ENCODE measurements around the gene PGAP1. TPM values are rescaled to one million over a fixed set of nuclear protein-coding genes. Genes with fewer than 3 reads are reported as not detected.

PGAP1 gene
- total RNA-seq, 3 donors from 2014 or later = 5.7 to 7.5 (median 6.5) TPM

Other genes with a start within 250 kb of the PGAP1 start
- gene GTF3C3, start 127.0 kb downstream of the PGAP1 start, total RNA-seq = 10 to 100 TPM; 47.7 to 62.0 (median 54.7) TPM
- not detected for gene C2orf66, start 117.4 kb downstream of the PGAP1 start, total RNA-seq

Data from activated T-cell treated with anti-CD3 and anti-CD28 coated beads, Interleukin-2, amount 50 U/mL, for 4 hours (primary cell).